ENCODE measurements around the gene FYN.

The FYN gene

GRCh38 chr6:111673937-111674336 is 199.3 kb downstream of the FYN start:
- in situ Hi-C loops (cut with MboI; ENCODE audit: low sequenced_read_pairs), result no loop called here

- in situ Hi-C loops (cut with MboI; ENCODE audit: low sequenced_read_pairs), result no loop called here
Observed at GRCh38 chr6:111673532-111673931, 199.7 kb downstream of the FYN start.

GRCh38 chr6:111672761-111673450 is 200.3 kb downstream of the FYN start:
- in situ Hi-C loops (cut with MboI; ENCODE audit: low sequenced_read_pairs), result no loop called here

GRCh38 chr6:111669326-111669725 is 203.9 kb downstream of the FYN start:
- in situ Hi-C loops (cut with MboI; ENCODE audit: low sequenced_read_pairs), result no loop called here

- in situ Hi-C loops (cut with MboI; ENCODE audit: low sequenced_read_pairs), result no loop called here
Observed at GRCh38 chr6:111668410-111668809, 204.8 kb downstream of the FYN start.

- in situ Hi-C loops (cut with MboI; ENCODE audit: low sequenced_read_pairs), result no loop called here
Observed at GRCh38 chr6:111667931-111668330, 205.3 kb downstream of the FYN start.

- in situ Hi-C loops (cut with MboI; ENCODE audit: low sequenced_read_pairs), result no loop called here
Observed at GRCh38 chr6:111666847-111667246, 206.4 kb downstream of the FYN start.

- in situ Hi-C loops (cut with MboI; ENCODE audit: low sequenced_read_pairs), result no loop called here
Observed at GRCh38 chr6:111664565-111665030, 208.7 kb downstream of the FYN start.

- in situ Hi-C loops (cut with MboI; ENCODE audit: low sequenced_read_pairs), result no loop called here
Observed at GRCh38 chr6:111663692-111664564, 209.3 kb downstream of the FYN start.

GRCh38 chr6:111662794-111663593 is 210.3 kb downstream of the FYN start:
- in situ Hi-C loops (cut with MboI; ENCODE audit: low sequenced_read_pairs), result no loop called here

- in situ Hi-C loops (cut with MboI; ENCODE audit: low sequenced_read_pairs), result no loop called here
Observed at GRCh38 chr6:111662072-111662793, 211.0 kb downstream of the FYN start.

- in situ Hi-C loops (cut with MboI; ENCODE audit: low sequenced_read_pairs), result no loop called here
Observed at GRCh38 chr6:111661541-111662061, 211.7 kb downstream of the FYN start.

GRCh38 chr6:111660531-111660930 is 212.7 kb downstream of the FYN start:
- in situ Hi-C loops (cut with MboI; ENCODE audit: low sequenced_read_pairs), result no loop called here

- in situ Hi-C loops (cut with MboI; ENCODE audit: low sequenced_read_pairs), result no loop called here
Observed at GRCh38 chr6:111658462-111659154, 214.6 kb downstream of the FYN start.

GRCh38 chr6:111657146-111657545 is 216.1 kb downstream of the FYN start:
- in situ Hi-C loops (cut with MboI; ENCODE audit: low sequenced_read_pairs), result no loop called here

- in situ Hi-C loops (cut with MboI; ENCODE audit: low sequenced_read_pairs), result no loop called here
Observed at GRCh38 chr6:111653979-111654378, 219.3 kb downstream of the FYN start.

- in situ Hi-C loops (cut with MboI; ENCODE audit: low sequenced_read_pairs), result no loop called here
Observed at GRCh38 chr6:111653434-111653833, 219.8 kb downstream of the FYN start.

- in situ Hi-C loops (cut with MboI; ENCODE audit: low sequenced_read_pairs), result no loop called here
Observed at GRCh38 chr6:111652156-111652555, 221.1 kb downstream of the FYN start.

- in situ Hi-C loops (cut with MboI; ENCODE audit: low sequenced_read_pairs), result no loop called here
Observed at GRCh38 chr6:111651185-111652034, 221.8 kb downstream of the FYN start.

All from HL-60/S4 treated with retinoic acid at 250 ng/mL for 4 days and 3 days (cell line).